Neutrophil (primary cell): Measurements from ENCODE around the gene IFITM2.

ENCODE experiments used
- H3K27ac ChIP-seq: fragments of 200-600 bp; sonication (generic); 2 replicates; pipeline ENCODE4 v1.5.1; 2016; ENCODE audit warnings: mild to moderate bottlenecking, moderate library complexity
- H3K27me3 ChIP-seq: fragments of 200-600 bp; sonication (generic); 2 replicates; pipeline ENCODE4 v1.6.0; 2016; ENCODE audit warnings: mild to moderate bottlenecking
- H3K36me3 ChIP-seq: fragments of 200-600 bp; sonication (generic); 2 replicates; pipeline ENCODE4 v1.5.1; 2017
- H3K4me1 ChIP-seq, 2 experiments: fragments of 200-600 bp in 1 of 2; sonication (generic) in 1 of 2; 1 replicate in 1 of 2; 2 replicates in 1 of 2; pipeline versions ENCODE4 v1.5.1 to v1.6.1; 2013 to 2016; ENCODE audit warnings: low read depth in 1 of 2, low read length in 1 of 2, mild to moderate bottlenecking in 1 of 2, moderate library complexity in 1 of 2; ENCODE audit not compliant: control insufficient read depth in 1 of 2, insufficient read depth in 1 of 2
- H3K4me3 ChIP-seq, 2 experiments: fragments of 200-600 bp in 1 of 2; sonication (generic) in 1 of 2; 1 replicate in 1 of 2; 2 replicates in 1 of 2; pipeline ENCODE4 v1.5.1; 2013 to 2016; ENCODE audit warnings: low read depth in 1 of 2, low read length in 1 of 2, mild to moderate bottlenecking in 1 of 2, moderate library complexity in 1 of 2
- H3K9me3 ChIP-seq: fragments of 200-600 bp; sonication (generic); 2 replicates; pipeline ENCODE4 v1.5.1; 2016
- TF ChIP-seq, protein P1 (sequence below): fragments of 200-600 bp; sonication (generic); IDR thresholded peaks from 2 replicates; pipeline ENCODE4 v1.5.1; 2016; ENCODE audit warnings: antibody characterized with exemption

The IFITM2 gene

DNA sequence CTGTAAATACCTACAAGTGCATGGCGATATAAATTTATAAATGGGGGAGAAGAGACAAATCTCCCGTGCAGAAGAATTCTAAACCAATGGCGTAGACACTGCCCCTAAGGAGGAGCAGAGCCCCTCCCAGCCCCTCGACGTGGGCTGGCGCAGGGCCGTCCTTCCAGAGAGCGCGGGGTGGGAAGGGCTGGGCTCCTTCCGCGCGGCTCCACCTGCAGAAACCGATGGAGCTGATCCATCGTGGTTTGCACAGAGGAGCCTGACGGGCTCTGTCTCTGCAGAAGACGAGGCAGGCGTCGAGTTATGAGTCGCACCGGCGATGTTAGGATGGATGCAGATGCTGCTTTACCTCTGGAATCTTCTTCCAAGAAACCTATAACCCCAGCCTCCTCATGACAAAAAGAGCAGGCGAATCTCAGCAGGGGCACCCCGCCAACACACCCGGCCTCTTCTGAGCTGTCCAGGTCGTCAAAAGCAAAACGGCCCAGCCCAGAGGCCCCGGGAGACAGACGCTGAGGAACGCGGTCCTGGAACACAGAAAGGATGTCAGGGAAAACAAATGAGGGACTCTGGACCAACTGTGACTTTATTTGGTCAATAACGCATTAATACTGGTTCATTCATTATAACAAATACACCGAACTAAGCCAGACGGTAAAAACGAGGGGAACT is 50.6 kb downstream of the IFITM2 start:
- no peaks in the 10 kb centered on the region for H3K9me3 ChIP-seq
- no peak overlapping the region for H3K4me3 ChIP-seq
- TF ChIP-seq, protein P1, sequence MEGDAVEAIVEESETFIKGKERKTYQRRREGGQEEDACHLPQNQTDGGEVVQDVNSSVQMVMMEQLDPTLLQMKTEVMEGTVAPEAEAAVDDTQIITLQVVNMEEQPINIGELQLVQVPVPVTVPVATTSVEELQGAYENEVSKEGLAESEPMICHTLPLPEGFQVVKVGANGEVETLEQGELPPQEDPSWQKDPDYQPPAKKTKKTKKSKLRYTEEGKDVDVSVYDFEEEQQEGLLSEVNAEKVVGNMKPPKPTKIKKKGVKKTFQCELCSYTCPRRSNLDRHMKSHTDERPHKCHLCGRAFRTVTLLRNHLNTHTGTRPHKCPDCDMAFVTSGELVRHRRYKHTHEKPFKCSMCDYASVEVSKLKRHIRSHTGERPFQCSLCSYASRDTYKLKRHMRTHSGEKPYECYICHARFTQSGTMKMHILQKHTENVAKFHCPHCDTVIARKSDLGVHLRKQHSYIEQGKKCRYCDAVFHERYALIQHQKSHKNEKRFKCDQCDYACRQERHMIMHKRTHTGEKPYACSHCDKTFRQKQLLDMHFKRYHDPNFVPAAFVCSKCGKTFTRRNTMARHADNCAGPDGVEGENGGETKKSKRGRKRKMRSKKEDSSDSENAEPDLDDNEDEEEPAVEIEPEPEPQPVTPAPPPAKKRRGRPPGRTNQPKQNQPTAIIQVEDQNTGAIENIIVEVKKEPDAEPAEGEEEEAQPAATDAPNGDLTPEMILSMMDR = no peak
- H3K27me3 ChIP-seq = peaks cover 33% of the 10 kb centered on the region
- H3K27ac ChIP-seq = no peak overlapping the region
- no peaks in the 10 kb centered on the region for H3K36me3 ChIP-seq
- peaks cover 9 to 16% of the 10 kb centered on the region in 2 experiments for H3K4me1 ChIP-seq
